AG09319 (cell line): Measurements from ENCODE around the gene MAP3K20.
"Not testable (repeated sequence)": the region's sequence is repeated elsewhere in the genome, so short reads cannot be mapped to it uniquely, and the experiment has no call there.

Experiments
- DNase-seq: peaks from one replicate; pipeline ENCODE4 v3.0.0-alpha.2; 2010; ENCODE audit warnings: low read depth; ENCODE audit errors: extremely low read depth
- TF ChIP-seq, protein P1 (sequence below): IDR thresholded peaks from 2 replicates; pipeline ENCODE4 v1.5.1; 2011; ENCODE audit warnings: low read depth, mild to moderate bottlenecking, inconsistent platforms, low read length, moderate library complexity

The MAP3K20 gene

DNA sequence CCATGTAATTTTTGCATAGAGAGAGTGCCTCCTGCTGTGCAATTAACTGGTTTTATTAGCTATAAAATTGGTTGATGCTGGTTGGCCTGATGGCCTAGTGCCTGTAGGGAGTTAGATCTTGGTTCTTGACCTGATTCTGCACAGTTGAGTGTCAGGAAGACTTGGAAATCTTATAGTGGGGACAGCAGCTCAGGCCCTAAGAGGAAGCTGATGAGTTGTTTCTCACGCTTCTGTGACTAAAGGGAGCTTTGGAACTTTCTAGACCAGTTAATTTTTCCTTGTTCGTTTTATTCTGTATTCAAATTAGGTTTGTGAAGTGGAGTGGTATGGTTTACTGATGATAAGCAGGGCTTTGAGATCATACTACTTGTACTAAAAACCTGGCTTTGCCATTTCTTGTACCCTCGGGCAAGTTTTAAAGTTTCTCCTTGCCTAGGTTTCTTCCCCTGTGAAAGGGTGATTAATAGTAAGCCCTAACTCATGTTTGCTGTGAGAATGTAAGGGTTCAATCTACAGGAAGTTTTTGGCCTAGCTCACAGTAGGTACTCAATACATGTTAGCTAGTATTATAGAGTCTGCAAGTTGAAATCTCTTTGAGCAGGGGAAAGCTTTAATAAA, 82.1 kb downstream of the MAP3K20 start:
- TF ChIP-seq, protein P1, sequence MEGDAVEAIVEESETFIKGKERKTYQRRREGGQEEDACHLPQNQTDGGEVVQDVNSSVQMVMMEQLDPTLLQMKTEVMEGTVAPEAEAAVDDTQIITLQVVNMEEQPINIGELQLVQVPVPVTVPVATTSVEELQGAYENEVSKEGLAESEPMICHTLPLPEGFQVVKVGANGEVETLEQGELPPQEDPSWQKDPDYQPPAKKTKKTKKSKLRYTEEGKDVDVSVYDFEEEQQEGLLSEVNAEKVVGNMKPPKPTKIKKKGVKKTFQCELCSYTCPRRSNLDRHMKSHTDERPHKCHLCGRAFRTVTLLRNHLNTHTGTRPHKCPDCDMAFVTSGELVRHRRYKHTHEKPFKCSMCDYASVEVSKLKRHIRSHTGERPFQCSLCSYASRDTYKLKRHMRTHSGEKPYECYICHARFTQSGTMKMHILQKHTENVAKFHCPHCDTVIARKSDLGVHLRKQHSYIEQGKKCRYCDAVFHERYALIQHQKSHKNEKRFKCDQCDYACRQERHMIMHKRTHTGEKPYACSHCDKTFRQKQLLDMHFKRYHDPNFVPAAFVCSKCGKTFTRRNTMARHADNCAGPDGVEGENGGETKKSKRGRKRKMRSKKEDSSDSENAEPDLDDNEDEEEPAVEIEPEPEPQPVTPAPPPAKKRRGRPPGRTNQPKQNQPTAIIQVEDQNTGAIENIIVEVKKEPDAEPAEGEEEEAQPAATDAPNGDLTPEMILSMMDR = no peak
- no peak for DNase-seq

DNA sequence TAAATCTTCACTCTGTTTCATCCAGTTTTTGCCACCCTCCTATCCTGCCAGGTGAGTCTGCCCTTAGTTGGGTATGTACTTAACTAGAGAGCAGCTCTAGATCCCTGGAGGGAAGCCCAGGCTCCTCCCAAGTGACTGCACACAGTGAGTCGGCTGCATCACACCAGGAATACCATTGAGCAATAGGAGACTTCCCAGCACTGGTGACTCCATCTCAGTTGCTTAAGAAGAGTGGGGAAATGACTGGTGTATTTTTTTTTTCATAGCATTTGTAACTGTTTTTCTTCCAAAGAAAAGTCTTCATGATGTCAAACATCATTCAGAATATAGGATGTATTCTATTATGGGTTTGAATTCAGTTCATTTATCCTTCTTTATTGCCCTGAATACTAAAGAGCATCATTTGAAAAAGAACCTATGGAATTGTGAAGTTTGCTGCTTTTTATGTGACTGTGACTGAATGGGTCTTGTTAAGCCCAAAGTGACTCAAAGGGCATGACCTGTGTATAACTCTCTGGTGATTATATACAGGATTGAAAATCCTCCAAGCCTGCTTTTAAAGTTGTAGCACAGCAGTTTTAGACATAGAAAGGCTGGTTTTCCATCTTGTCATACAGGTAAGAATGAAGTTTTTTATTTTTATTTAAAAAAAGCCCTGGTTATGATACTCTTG, 84.3 kb downstream of the MAP3K20 start:
- peak; percentile 94 for DNase-seq
- TF ChIP-seq, protein P1 = no peak

DNA sequence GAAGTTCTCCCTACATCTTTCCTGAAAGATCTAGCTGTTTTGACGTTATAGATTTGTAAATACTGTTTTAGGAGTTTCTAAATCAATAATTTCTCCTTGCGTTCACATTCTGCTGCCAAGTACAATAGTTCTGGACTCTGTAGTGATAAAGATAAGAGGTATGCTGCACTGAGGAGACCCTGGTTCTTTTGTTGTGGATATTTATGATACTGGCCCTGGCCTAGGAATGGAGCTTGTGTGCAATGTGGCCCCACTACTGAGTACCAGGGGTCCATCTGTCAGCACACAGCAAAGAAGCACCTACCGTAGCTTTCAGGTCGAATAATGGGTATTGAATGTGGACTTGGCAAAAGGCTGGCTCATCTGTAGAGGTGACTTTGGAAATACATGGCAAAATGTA, 85.0 kb downstream of the MAP3K20 start:
- TF ChIP-seq, protein P1 = no peak
- no peak for DNase-seq

DNA sequence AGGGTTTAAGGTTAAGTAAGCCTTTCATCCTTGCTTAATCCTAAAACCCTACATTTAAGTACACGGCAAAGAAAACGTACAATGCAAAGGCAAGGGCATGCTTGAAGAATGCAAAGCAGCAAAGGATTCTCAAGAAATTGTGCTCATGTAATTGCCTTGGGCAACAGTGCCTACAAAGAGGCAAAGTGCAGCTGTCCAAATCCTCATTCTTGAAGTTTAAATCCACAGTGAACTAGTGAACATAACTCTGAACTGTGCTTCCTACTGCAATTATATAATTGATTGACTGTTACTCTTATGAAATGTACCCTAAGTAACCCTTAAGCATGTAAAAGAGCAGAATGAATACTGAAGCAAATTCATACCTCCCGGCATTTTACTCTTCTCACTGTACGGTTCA, 85.4 kb downstream of the MAP3K20 start:
- no peak for DNase-seq
- TF ChIP-seq, protein P1 = no peak

DNA sequence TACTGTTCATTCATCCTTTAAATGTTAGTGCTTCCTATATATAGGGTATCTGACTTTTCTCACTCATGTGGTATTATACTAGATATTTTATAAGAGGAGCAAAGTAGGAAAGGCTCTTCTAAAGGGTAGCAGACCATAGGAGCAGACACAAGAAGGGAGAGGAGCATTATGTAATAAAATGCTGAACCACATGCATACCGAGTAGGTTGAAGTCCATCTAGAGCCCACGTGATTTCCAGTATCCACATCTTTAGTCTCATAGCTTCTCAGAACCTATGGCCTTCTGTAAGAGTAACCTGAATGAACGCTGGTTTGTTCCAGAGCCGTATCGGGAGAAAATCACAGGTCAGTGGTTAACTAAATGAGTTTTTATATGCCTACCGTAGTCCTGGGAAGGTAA, 85.9 kb downstream of the MAP3K20 start:
- TF ChIP-seq, protein P1 = no peak
- no peak for DNase-seq

DNA sequence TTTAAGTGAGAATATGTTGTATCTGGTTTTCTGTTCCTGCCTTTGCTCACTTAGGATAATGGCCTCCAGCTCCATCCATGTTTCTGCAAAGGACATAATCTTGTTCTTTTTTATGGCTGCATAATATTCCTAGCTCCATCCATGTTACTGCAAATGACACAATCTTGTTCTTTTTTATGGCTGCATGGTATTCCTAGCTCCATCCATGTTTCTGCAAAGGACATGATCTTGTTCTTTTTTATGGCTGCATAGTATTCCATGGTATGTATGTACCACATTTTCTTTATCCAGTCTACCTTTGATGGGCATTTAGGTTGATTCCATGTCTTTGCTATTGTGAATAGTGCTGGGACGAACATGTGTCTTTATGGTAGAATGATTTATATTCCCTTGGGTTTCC, 87.7 kb downstream of the MAP3K20 start:
- not testable (repeated sequence) for DNase-seq

DNA sequence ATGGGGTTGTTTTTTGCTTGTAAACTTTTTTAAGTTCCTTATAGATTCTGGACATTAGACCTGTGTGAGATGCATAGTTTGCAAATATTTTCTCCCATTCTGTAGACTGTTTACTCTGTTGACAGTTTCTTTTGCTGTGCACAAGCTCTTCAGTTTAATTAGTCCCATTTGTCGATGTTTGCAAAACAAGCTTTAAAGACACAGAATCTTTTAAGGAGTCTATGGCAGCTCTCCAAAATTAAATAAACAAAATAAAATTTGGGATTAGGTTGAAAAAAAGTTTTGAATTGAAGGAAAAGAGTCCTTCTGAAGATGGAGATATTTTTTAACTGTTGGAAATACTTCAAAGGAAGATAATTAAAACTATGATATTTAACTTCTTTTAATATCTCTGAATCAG, 88.8 kb downstream of the MAP3K20 start:
- DNase-seq = no peak
- TF ChIP-seq, protein P1 = no peak
